Stimulated activated CD8-positive, alpha-beta memory T cell treated with anti-CD3 and anti-CD28 coated beads, Interleukin-15, amount 100 ng/mL, for 4 hours (primary cell): ENCODE measurements around the gene C2orf69.

Experiments used
- DNase-seq, 2 donors: peaks; one replicate each; pipeline ENCODE4 v3.0.0-alpha.2; 2020; ENCODE audit warnings: low read depth in 2 of 2

Gene C2orf69

GRCh38 chr2:199968126-199968525, 57.0 kb downstream of the C2orf69 start:
- DNase-seq: no peak

GRCh38 chr2:199972088-199972626, 61.1 kb downstream of the C2orf69 start:
- no peak for DNase-seq

GRCh38 chr2:199973703-199974102, 62.6 kb downstream of the C2orf69 start:
- no peak for DNase-seq

- DNase-seq: no peak
These were observed 64.3 kb downstream of the C2orf69 start for GRCh38 chr2:199975273-199975895.
